Gastroesophageal sphincter (tissue), 2 donors: Measurements from ENCODE around the gene PRKCQ.

Experiments used
- POLR2A ChIP-seq, 2 donors: fragments of 450-650 bp; IDR thresholded peaks; one replicate each; pipeline ENCODE4 v1.6.1; 2017; ENCODE audit warnings: antibody characterized with exemption in 2 of 2, mild to moderate bottlenecking in 2 of 2, moderate library complexity in 1 of 2
- POLR2AphosphoS5 ChIP-seq: sonication (generic); formaldehyde crosslinking; IDR thresholded peaks from one replicate; pipeline ENCODE4 v1.6.1; 2017; ENCODE audit warnings: antibody characterized with exemption

GRCh38 chr10:6621536-6621935 lies 41.5 kb upstream of the PRKCQ start:
- no peak for TF ChIP-seq POLR2A (IDR thresholded peaks at IDR 0.05)
- TF ChIP-seq POLR2AphosphoS5 = no peak
